GM10847 (cell line): ENCODE data around the gene ELF1.

Source experiments
- POLR2A ChIP-seq: IDR thresholded peaks from 2 replicates; pipeline ENCODE4 v1.6.1; 2011; ENCODE audit not compliant: insufficient read length; ENCODE audit errors: extremely low read depth

ELF1 gene

GRCh38 chr13:41019578-41020347 is 647 bp upstream of the ELF1 start:
- no peak for TF ChIP-seq POLR2A

GRCh38 chr13:41018602-41018948 is 541 bp downstream of the ELF1 start:
- no peak for TF ChIP-seq POLR2A

- TF ChIP-seq POLR2A, result no peak
These were observed 1.1 kb downstream of the ELF1 start for GRCh38 chr13:41017817-41018601.

GRCh38 chr13:41017159-41017558 is 2.0 kb downstream of the ELF1 start:
- TF ChIP-seq POLR2A, result no peak

- no peak for TF ChIP-seq POLR2A
These were observed 3.2 kb downstream of the ELF1 start for GRCh38 chr13:41015920-41016319.

GRCh38 chr13:41013835-41014234 is 5.3 kb downstream of the ELF1 start:
- no peak for TF ChIP-seq POLR2A

GRCh38 chr13:41012536-41012935 is 6.6 kb downstream of the ELF1 start:
- TF ChIP-seq POLR2A, result no peak

- TF ChIP-seq POLR2A, result no peak
These were observed 7.6 kb downstream of the ELF1 start for GRCh38 chr13:41011382-41011956.

- TF ChIP-seq POLR2A, result no peak
These were observed 10.7 kb downstream of the ELF1 start for GRCh38 chr13:41008349-41008980.

- no peak for TF ChIP-seq POLR2A
These were observed 11.4 kb downstream of the ELF1 start for GRCh38 chr13:41007744-41008128.

GRCh38 chr13:41006978-41007743 is 12.0 kb downstream of the ELF1 start:
- TF ChIP-seq POLR2A, result no peak

GRCh38 chr13:41006306-41006705 is 12.8 kb downstream of the ELF1 start:
- TF ChIP-seq POLR2A, result no peak

- no peak for TF ChIP-seq POLR2A
These were observed 13.4 kb downstream of the ELF1 start for GRCh38 chr13:41005704-41006103.

- no peak for TF ChIP-seq POLR2A
These were observed 14.0 kb downstream of the ELF1 start for GRCh38 chr13:41004875-41005693.
